Muscle layer of colon (tissue), 2 donors: ENCODE measurements around the gene ASXL1.

Experiments
- H3K27ac ChIP-seq: one replicate; pipeline ENCODE4 v1.7.0; 2013; ENCODE audit warnings: low read depth, mild to moderate bottlenecking, low read length, moderate library complexity
- H3K27me3 ChIP-seq, 2 donors: one replicate each; pipeline ENCODE4 v1.7.0; 2013; ENCODE audit warnings: low read length in 2 of 2, mild to moderate bottlenecking in 2 of 2; ENCODE audit not compliant: insufficient read depth in 2 of 2, control insufficient read depth in 1 of 2
- H3K36me3 ChIP-seq: one replicate; pipeline ENCODE4 v1.7.0; 2013; ENCODE audit warnings: mild to moderate bottlenecking, low read length; ENCODE audit not compliant: insufficient read depth
- H3K4me1 ChIP-seq: one replicate; pipeline ENCODE4 v1.7.0; 2013; ENCODE audit warnings: mild to moderate bottlenecking, low read length; ENCODE audit not compliant: insufficient read depth
- H3K4me3 ChIP-seq, 2 donors: one replicate each; pipeline ENCODE4 v1.7.0; 2013; ENCODE audit warnings: low read length in 2 of 2, low read depth in 1 of 2, mild to moderate bottlenecking in 1 of 2, moderate library complexity in 1 of 2
- H3K9ac ChIP-seq: one replicate; pipeline ENCODE4 v1.7.0; 2013; ENCODE audit warnings: low read length
- H3K9me3 ChIP-seq: one replicate; pipeline ENCODE4 v1.7.0; 2013; ENCODE audit warnings: mild to moderate bottlenecking, low read length
- donor health status: abdominal sarcoma.
- donor health status: Adenocarcinoma of cecum.

ASXL1 gene

GRCh38 chr20:32416206-32416605, 58.1 kb downstream of the ASXL1 start:
- Histone ChIP-seq H3K27ac (no peak overlapping the region), H3K9me3 (no peaks in the 10 kb centered on the region), H3K27me3 (no peaks in the 10 kb centered on the region), H3K9ac (no peak overlapping the region), H3K4me3 (no peak overlapping the region), H3K36me3 (no peaks in the 10 kb centered on the region), H3K4me1 (peaks cover 19% of the 10 kb centered on the region)

- Histone ChIP-seq H3K27me3 (no peaks in the 10 kb centered on the region), H3K9ac (no peak overlapping the region), H3K36me3 (no peaks in the 10 kb centered on the region), H3K4me1 (peaks cover 15% of the 10 kb centered on the region), H3K9me3 (no peaks in the 10 kb centered on the region), H3K27ac (no peak overlapping the region), H3K4me3 (no peak overlapping the region)
These were observed 60.2 kb downstream of the ASXL1 start for GRCh38 chr20:32418376-32418775.

- H3K4me3 ChIP-seq = no peak overlapping the region
- no peak overlapping the region for H3K9ac ChIP-seq
- H3K9me3 ChIP-seq = no peaks in the 10 kb centered on the region
These were observed 63.2 kb downstream of the ASXL1 start for GRCh38 chr20:32421290-32421689.

GRCh38 chr20:32427996-32428395, 69.9 kb downstream of the ASXL1 start:
- no peak overlapping the region for H3K9ac ChIP-seq
- no peaks in the 10 kb centered on the region for H3K27me3 ChIP-seq
- H3K27ac ChIP-seq = no peak overlapping the region
- H3K36me3 ChIP-seq = peaks cover 52% of the 10 kb centered on the region
- H3K9me3 ChIP-seq = no peaks in the 10 kb centered on the region
- H3K4me1 ChIP-seq = peaks cover 3% of the 10 kb centered on the region
- no peak overlapping the region for H3K4me3 ChIP-seq

More at GRCh38 chr20:32421290-32421689, 63.2 kb downstream of the ASXL1 start:
- no peaks in the 10 kb centered on the region for H3K27me3 ChIP-seq
- peaks cover 11% of the 10 kb centered on the region for H3K4me1 ChIP-seq
- H3K36me3 ChIP-seq = no peaks in the 10 kb centered on the region
- no peak overlapping the region for H3K27ac ChIP-seq

- Histone ChIP-seq H3K9me3 (no peaks in the 10 kb centered on the region), H3K27me3 (no peaks in the 10 kb centered on the region), H3K27ac (no peak overlapping the region), H3K4me3 (no peak overlapping the region), H3K36me3 (peaks cover 65% of the 10 kb centered on the region), H3K4me1 (no peaks in the 10 kb centered on the region), H3K9ac (no peak overlapping the region)
These were observed 71.2 kb downstream of the ASXL1 start for GRCh38 chr20:32429343-32429742.

- no peak overlapping the region for H3K9ac ChIP-seq
- peaks cover 70% of the 10 kb centered on the region for H3K36me3 ChIP-seq
- H3K27ac ChIP-seq = no peak overlapping the region
- H3K27me3 ChIP-seq = no peaks in the 10 kb centered on the region
- no peaks in the 10 kb centered on the region for H3K4me1 ChIP-seq
- H3K4me3 ChIP-seq = no peak overlapping the region
- H3K9me3 ChIP-seq = no peaks in the 10 kb centered on the region
These were observed 71.7 kb downstream of the ASXL1 start for GRCh38 chr20:32429745-32430360.

- H3K4me1 ChIP-seq = no peaks in the 10 kb centered on the region
- H3K27me3 ChIP-seq = no peaks in the 10 kb centered on the region
- no peaks in the 10 kb centered on the region for H3K9me3 ChIP-seq
- no peak overlapping the region for H3K4me3 ChIP-seq
- peaks cover 86% of the 10 kb centered on the region for H3K36me3 ChIP-seq
- H3K9ac ChIP-seq = no peak overlapping the region
- H3K27ac ChIP-seq = no peak overlapping the region
These were observed 73.3 kb downstream of the ASXL1 start for GRCh38 chr20:32431457-32431856.

GRCh38 chr20:32432277-32432676, 74.1 kb downstream of the ASXL1 start:
- Histone ChIP-seq H3K9me3 (no peaks in the 10 kb centered on the region), H3K9ac (no peak overlapping the region), H3K27me3 (no peaks in the 10 kb centered on the region), H3K36me3 (peaks cover 95% of the 10 kb centered on the region), H3K4me3 (no peak overlapping the region), H3K27ac (no peak overlapping the region), H3K4me1 (no peaks in the 10 kb centered on the region)

GRCh38 chr20:32433311-32434021, 75.3 kb downstream of the ASXL1 start:
- H3K36me3 ChIP-seq = peaks cover 92% of the 10 kb centered on the region
- no peak overlapping the region for H3K27ac ChIP-seq
- H3K9me3 ChIP-seq = no peaks in the 10 kb centered on the region
- H3K4me1 ChIP-seq = no peaks in the 10 kb centered on the region
- no peak overlapping the region for H3K9ac ChIP-seq
- no peaks in the 10 kb centered on the region for H3K27me3 ChIP-seq
- no peak overlapping the region for H3K4me3 ChIP-seq

GRCh38 chr20:32434434-32434833, 76.3 kb downstream of the ASXL1 start:
- Histone ChIP-seq H3K27me3 (no peaks in the 10 kb centered on the region), H3K9me3 (no peaks in the 10 kb centered on the region), H3K4me1 (no peaks in the 10 kb centered on the region), H3K27ac (no peak overlapping the region), H3K9ac (no peak overlapping the region), H3K36me3 (peaks cover 89% of the 10 kb centered on the region), H3K4me3 (no peak overlapping the region)

- peaks cover 89% of the 10 kb centered on the region for H3K36me3 ChIP-seq
- no peak overlapping the region for H3K9ac ChIP-seq
- H3K4me1 ChIP-seq = no peaks in the 10 kb centered on the region
These were observed 77.4 kb downstream of the ASXL1 start for GRCh38 chr20:32435449-32436107.

More at GRCh38 chr20:32435449-32436107, 77.4 kb downstream of the ASXL1 start:
- no peaks in the 10 kb centered on the region for H3K27me3 ChIP-seq
- H3K27ac ChIP-seq = no peak overlapping the region
- H3K4me3 ChIP-seq = no peak overlapping the region
- no peaks in the 10 kb centered on the region for H3K9me3 ChIP-seq
